SJSA1 (cell line): ENCODE measurements around the gene PILRB. TPM values are rescaled to one million over a fixed set of nuclear protein-coding genes. Genes with fewer than 3 reads are reported as not detected.
A peak's percentile ranks its signal among the peaks of the same experiment; 100 is the strongest.
"Not testable (repeated sequence)": the region's sequence is repeated elsewhere in the genome, so short reads cannot be mapped to it uniquely, and the experiment has no call there.

Experiments used
- DNase-seq, 2 experiments: peaks; one replicate each; pipeline ENCODE4 v3.0.0-alpha.2; 2015 to 2020; ENCODE audit warnings: low spot score in 2 of 2, low read depth in 1 of 2
- H3K27ac ChIP-seq: fragments of 250-450 bp; sonication (Bioruptor Pico); 2 replicates; pipeline ENCODE4 v1.5.1; 2020; ENCODE audit warnings: mild to moderate bottlenecking, moderate library complexity
- H3K27me3 ChIP-seq: fragments of 250-450 bp; sonication (Bioruptor Pico); replicated peaks from 2 replicates; pipeline ENCODE4 v1.5.1; 2020; ENCODE audit warnings: mild to moderate bottlenecking, moderate library complexity
- H3K36me3 ChIP-seq: fragments of 250-450 bp; sonication (Bioruptor Pico); 2 replicates; pipeline ENCODE4 v1.5.1; 2020; ENCODE audit warnings: mild to moderate bottlenecking
- H3K4me1 ChIP-seq: fragments of 250-450 bp; sonication (Bioruptor Pico); replicated peaks from 2 replicates; pipeline ENCODE4 v1.6.1; 2021; ENCODE audit warnings: mild to moderate bottlenecking
- H3K4me3 ChIP-seq: fragments of 250-450 bp; sonication (Bioruptor Pico); 2 replicates; pipeline ENCODE4 v1.5.1; 2020; ENCODE audit warnings: mild to moderate bottlenecking
- H3K9me3 ChIP-seq: fragments of 250-450 bp; sonication (Bioruptor Pico); replicated peaks from 2 replicates; pipeline ENCODE4 v1.5.1; 2020; ENCODE audit warnings: mild to moderate bottlenecking
- total RNA-seq: library from RNA; depleted of rRNA; stranded (reverse); fragments of >200 nt; shearing (Covaris generic); gene quantifications from 2 replicates; pipeline ENCODE4 v1.2.3, GENCODE V29; 2014; rRNA removed

PILRB gene
- total RNA-seq: 16.1 and 18.8 TPM in 2 replicates

- Histone ChIP-seq H3K36me3 (peaks cover 99% of the 10 kb centered on the region), H3K27me3 (no peaks in the 10 kb centered on the region), H3K4me1 (no peaks in the 10 kb centered on the region), H3K27ac (no peak within 1 kb of the TSS), H3K9me3 (no peaks in the 10 kb centered on the region), H3K4me3 (no peak within 1 kb of the TSS)
- no peak for DNase-seq
Observed at GRCh38 chr7:100358027-100358856, at the start of gene PILRB. Gene PILRB (plus strand): TSS chr7:100358117. CDS start chr7:100358303, 186 bp downstream.

- DNase-seq, H3K27ac ChIP-seq, H3K36me3 ChIP-seq, H3K27me3 ChIP-seq, H3K4me3 ChIP-seq, H3K9me3 ChIP-seq, H3K4me1 ChIP-seq: not testable (repeated sequence)
Observed at GRCh38 chr7:100318329-100318728, 39.6 kb upstream of the PILRB start.

DNA sequence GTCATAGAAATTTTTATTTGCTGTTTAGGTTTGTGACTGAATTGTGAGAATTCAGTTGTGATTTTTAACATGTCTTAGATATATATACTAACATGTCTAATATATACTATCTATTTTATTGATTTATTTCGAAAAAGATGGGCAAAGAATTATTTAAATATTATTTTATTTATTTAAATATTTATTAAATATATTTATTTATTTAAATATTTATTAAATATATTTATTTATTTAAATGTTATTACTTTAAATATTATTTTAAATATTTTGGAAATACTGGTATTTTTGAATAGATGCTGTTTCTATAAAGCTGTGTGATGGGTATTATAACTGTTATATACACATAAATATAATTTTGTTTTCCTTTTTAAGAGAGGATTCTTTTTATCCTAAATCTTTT, 36.3 kb upstream of the PILRB start:
- DNase-seq, H3K36me3 ChIP-seq, H3K27ac ChIP-seq, H3K9me3 ChIP-seq, H3K4me3 ChIP-seq, H3K27me3 ChIP-seq, H3K4me1 ChIP-seq: not testable (repeated sequence)

DNA sequence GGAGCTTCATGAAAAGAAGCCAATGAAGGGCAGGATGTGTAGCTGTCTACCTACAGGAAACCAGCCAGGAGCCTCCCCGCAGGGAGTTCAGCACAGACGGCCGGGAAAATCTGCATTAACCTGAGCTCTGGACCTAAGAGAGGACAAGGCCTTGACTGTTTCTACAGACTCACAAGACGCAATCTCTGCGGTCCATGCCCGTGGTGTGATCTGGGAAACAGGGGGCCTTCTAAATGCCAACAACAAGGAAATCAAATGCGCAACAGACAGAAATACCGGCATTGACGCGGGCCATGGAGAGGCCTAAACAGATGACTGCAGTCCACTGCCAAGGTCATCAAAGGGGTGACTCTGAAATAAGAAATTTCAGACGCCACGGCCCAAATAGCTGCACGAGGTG, 33.7 kb upstream of the PILRB start:
- not testable (repeated sequence) for DNase-seq

GRCh38 chr7:100325671-100326070, 32.2 kb upstream of the PILRB start:
- not testable (repeated sequence) for H3K27me3 ChIP-seq, H3K36me3 ChIP-seq, H3K4me1 ChIP-seq, DNase-seq, H3K4me3 ChIP-seq, H3K27ac ChIP-seq, H3K9me3 ChIP-seq

More for the DNA sequence above, 33.7 kb upstream of the PILRB start:
- H3K27me3 ChIP-seq, H3K27ac ChIP-seq, H3K36me3 ChIP-seq, H3K4me3 ChIP-seq, H3K9me3 ChIP-seq, H3K4me1 ChIP-seq: not testable (repeated sequence)

GRCh38 chr7:100326914-100327313, 31.0 kb upstream of the PILRB start:
- not testable (repeated sequence) for H3K36me3 ChIP-seq, H3K4me1 ChIP-seq, H3K4me3 ChIP-seq, H3K27me3 ChIP-seq, H3K27ac ChIP-seq, DNase-seq, H3K9me3 ChIP-seq

DNA sequence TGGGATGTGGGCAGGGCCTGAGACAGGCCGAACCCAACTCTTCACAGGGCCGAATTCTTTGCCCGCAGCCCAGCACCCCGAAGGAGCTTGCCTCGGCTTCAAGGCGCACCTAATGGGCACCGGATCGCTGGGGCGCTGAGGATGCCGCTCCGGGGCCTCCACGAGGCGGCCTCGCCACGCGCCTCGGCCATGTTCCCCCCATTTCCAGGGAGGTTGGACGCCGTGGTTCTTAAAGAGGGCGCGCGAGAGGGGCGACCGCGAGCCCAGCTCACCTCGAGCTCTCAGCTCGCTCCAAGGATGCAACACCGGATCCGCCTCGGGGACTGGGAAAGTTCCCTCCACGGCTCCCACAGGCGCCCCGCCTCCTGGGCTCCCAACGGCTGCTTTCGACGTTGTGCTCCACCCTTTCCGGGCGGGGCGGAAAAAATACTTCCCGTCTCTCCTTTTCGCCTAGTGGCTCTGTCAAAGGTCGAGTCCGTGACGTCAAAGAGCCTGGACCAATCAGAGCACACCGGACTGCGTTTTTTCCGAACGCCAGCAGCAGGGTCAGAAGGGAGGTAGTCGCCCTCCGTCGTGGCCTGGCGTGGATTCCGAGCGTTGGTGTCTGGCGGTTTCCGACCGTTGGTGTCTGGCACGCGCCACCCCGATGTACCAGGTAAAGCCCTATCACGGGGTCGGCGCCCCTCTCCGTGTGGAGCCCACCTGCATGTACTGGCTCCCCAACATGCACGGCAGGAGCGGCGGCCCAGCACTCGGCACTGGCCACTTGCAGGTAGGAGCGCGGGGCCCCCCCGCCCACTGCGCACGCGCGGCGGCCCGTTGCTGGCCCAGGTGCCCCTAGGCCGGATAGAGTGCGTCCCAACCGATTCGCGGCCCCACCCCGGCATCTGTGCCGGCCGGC, 22.1 kb upstream of the PILRB start:
- Histone ChIP-seq H3K36me3 (peaks cover 14% of the 10 kb centered on the region), H3K27ac (peak overlapping the region; percentile 84), H3K4me3 (peak overlapping the region; percentile 93)
- H3K27me3 ChIP-seq, H3K9me3 ChIP-seq, H3K4me1 ChIP-seq: not testable (repeated sequence)
- DNase-seq: peak; percentile 95 to 98

GRCh38 chr7:100338083-100338696, 19.7 kb upstream of the PILRB start:
- DNase-seq: peak; percentile 87 to 89
- peak overlapping the region; percentile 58 for H3K27ac ChIP-seq
- not testable (repeated sequence) for H3K9me3 ChIP-seq, H3K4me1 ChIP-seq, H3K4me3 ChIP-seq, H3K27me3 ChIP-seq
- H3K36me3 ChIP-seq: peaks cover 22% of the 10 kb centered on the region

DNA sequence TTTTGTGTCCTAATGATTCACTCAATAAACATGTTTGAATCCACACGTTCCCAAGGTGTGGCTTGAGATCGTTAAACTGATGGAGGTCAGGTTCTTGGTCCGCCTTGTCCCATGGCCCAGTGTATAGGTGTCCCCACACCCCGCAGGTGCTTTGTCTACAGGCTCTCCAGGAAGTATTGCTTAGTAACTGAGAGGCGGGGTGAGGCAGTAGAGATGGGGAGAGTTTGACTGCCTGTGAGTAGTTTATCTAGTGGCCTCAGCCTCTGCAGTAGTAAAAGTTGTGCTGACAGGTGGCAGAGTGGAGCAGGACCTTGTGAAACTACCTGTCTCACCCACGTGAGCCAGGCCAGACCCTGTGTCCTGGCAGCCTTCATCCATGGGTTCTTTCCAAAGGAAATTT, 16.6 kb upstream of the PILRB start:
- H3K4me1 ChIP-seq: peaks cover 21% of the 10 kb centered on the region
- not testable (repeated sequence) for H3K9me3 ChIP-seq, H3K27me3 ChIP-seq, H3K27ac ChIP-seq, H3K4me3 ChIP-seq, DNase-seq
- H3K36me3 ChIP-seq: peaks cover 41% of the 10 kb centered on the region

DNA sequence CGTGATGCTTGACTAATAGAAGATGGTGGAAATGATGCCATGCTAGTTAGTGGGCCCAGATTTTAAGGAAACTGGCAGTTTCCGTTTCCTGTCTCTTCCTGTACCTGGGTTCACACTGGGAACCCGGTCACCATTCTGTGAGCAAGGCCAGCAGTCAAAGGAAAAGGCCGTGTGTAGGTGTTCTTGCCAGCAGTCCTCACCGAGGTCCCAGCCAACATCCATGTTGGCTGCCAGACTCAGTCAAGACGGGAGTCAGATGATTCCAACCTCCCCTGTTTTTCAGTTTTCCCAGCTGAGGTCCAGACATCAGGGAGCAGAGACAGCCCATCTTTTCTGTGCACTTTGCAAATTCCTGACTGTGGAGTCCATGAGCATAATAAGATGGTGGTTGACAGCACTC, 15.2 kb upstream of the PILRB start:
- DNase-seq: no peak
- H3K4me1 ChIP-seq: peaks cover 17% of the 10 kb centered on the region
- no peaks in the 10 kb centered on the region for H3K9me3 ChIP-seq
- H3K27ac ChIP-seq: no peak overlapping the region
- H3K4me3 ChIP-seq: no peak overlapping the region
- no peaks in the 10 kb centered on the region for H3K27me3 ChIP-seq
- H3K36me3 ChIP-seq: peaks cover 56% of the 10 kb centered on the region

- not testable (repeated sequence) for DNase-seq, H3K27me3 ChIP-seq, H3K27ac ChIP-seq, H3K9me3 ChIP-seq, H3K4me3 ChIP-seq
- peaks cover 64% of the 10 kb centered on the region for H3K36me3 ChIP-seq
- H3K4me1 ChIP-seq: peaks cover 16% of the 10 kb centered on the region
Observed at GRCh38 chr7:100344124-100344559, 13.8 kb upstream of the PILRB start.

DNA sequence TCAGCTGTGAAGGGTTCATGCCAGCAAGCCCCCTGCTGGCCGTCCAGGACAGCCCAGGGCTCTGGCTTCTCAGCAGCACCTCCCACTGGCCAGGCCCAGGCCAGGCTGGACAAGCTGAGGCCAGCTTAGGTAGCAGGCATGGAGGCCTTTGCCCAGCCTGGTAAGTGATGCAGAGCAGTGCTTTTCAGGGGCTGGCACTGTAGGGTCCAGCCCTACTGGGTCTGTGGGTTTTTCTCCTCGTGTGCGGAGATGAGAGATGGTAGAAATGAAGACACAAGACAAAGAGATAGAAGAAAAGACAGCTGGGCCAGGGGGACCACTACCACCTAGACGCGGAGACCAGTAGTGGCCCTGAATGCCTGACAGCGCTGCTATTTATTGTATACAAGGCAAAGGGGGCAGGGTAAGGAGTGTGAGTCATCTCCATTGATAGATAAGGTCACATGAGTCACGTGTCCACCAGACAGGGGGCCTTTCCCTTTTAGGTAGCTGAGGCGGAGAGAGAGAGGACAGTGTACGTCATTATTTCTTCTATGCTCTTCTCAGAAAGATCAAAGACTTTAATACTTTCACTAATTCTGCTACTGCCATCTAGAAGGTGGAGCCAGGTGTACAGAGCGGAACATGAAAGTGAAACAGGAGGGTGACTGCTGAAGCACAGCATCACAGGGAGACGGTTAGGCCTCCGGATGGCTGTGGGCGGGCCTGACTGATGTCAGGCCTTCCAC, 13.2 kb upstream of the PILRB start:
- Histone ChIP-seq H3K27ac (peak overlapping the region; percentile 55), H3K36me3 (peaks cover 64% of the 10 kb centered on the region), H3K4me1 (peaks cover 16% of the 10 kb centered on the region)
- H3K9me3 ChIP-seq, H3K4me3 ChIP-seq, H3K27me3 ChIP-seq: not testable (repeated sequence)
- peak; percentile 69 to 70 for DNase-seq

- peak in 1 of 2 experiments; percentile 64 for DNase-seq
Observed at GRCh38 chr7:100345288-100345672, 12.6 kb upstream of the PILRB start.

More at GRCh38 chr7:100345288-100345672, 12.6 kb upstream of the PILRB start:
- H3K36me3 ChIP-seq: peaks cover 68% of the 10 kb centered on the region
- not testable (repeated sequence) for H3K27me3 ChIP-seq, H3K27ac ChIP-seq, H3K4me3 ChIP-seq, H3K9me3 ChIP-seq
- peaks cover 16% of the 10 kb centered on the region for H3K4me1 ChIP-seq
